ENCODE results near the gene SLC22A23. TPM values are rescaled to one million over a fixed set of nuclear protein-coding genes. Genes with fewer than 3 reads are reported as not detected.
A peak's percentile ranks its signal among the peaks of the same experiment; 100 is the strongest.

Gene SLC22A23
- total and polyA plus RNA-seq, 2 of the 4 experiments (the other 2 are of a cell fraction), result 0.72 to 1.6 TPM

DNA sequence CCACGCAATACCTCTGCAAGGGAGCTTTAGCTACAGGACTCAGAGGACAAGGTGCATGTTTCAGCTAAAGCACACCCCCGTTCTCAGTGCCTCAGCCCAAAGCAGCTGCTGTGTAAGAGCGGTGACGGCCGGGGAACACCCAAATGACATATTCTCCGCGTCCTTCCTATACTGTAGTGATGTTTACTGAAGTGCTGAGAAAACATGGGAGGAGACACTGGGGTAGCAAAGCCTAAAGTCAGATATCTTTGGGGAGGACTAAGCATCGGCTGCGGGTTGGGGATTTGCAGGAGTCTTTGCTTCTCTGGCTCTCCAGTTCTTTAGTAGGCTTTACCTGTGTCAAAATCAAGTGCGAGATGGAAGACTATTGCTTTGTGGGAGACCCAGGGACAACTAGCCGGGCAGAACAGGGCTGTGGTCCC, 1.7 kb downstream of the SLC22A23 start:
- ChIA-PET POLR2A (ENCODE audit: unreplicated experiment) (no interaction called here), CTCF (interaction anchor here (1.0 kb wide), 1 partner anchor 12 kb away, joined by 4 read pairs; no protein-coding TSS in a partner anchor)
- Histone ChIP-seq H3K9me3 (ENCODE audit: control insufficient read depth, insufficient read depth, low read length) (no peaks in the 10 kb centered on the region), H2AK9ac (replicated peaks; ENCODE audit: low read depth, low read length, poor library complexity) (peak overlapping the region; percentile 86), H3K4ac (ENCODE audit: low read depth, low read length) (no peak overlapping the region), H4K5ac (ENCODE audit: low read depth, low read length) (no peak overlapping the region), H3K9me1 (ENCODE audit: insufficient read depth, low read length) (no peaks in the 10 kb centered on the region), H2AFZ (replicated peaks; ENCODE audit: low read length, poor library complexity) (peak overlapping the region; percentile 81), H4K91ac (ENCODE audit: insufficient read depth, low read depth, low read length) (no peak overlapping the region), H3K4me2 (ENCODE audit: low read depth, low read length) (peak overlapping the region; percentile 22), H3K36me3 (ENCODE audit: control insufficient read depth, insufficient read depth, low read length) (no peaks in the 10 kb centered on the region), H2BK120ac (ENCODE audit: low read depth, low read length) (no peak overlapping the region), H4K20me1 (ENCODE audit: insufficient read depth, low read length) (0 out of 2 replicates have a peak, but pooled peaks cover 4% of the 10 kb centered on the region), H3K79me1 (ENCODE audit: low read depth in 1 of 2, low read length in 2 of 2) (no peaks in the 10 kb centered on the region), H4K8ac (ENCODE audit: low read depth in 2 of 2, low read length in 2 of 2) (no peak overlapping the region), H2BK15ac (ENCODE audit: low read depth, low read length) (no peak overlapping the region), H3K4me3 (ENCODE audit: insufficient read depth, low read depth, low read length) (no peak overlapping the region; the same call in 1 of the 2 replicates), H2AK5ac (ENCODE audit: low read depth, low read length) (no peak overlapping the region), H3K18ac (ENCODE audit: low read depth, low read length) (no peak overlapping the region), H3K27me3 (ENCODE audit: control insufficient read depth, insufficient read depth, low read length) (peaks cover 71% of the 10 kb centered on the region), H3K4me1 (ENCODE audit: control insufficient read depth, insufficient read depth, low read length) (peaks cover 2% of the 10 kb centered on the region; the same call in 1 of the 2 replicates), H2BK20ac (ENCODE audit: low read depth, low read length) (no peak overlapping the region), H3K23ac (ENCODE audit: low read depth, low read length) (no peak overlapping the region), H3K9ac (ENCODE audit: low read depth, low read length) (no peak overlapping the region), H3K56ac (ENCODE audit: extremely low read depth, insufficient read depth, low read length) (no peak overlapping the region), H3K14ac (replicated peaks; ENCODE audit: low read depth, low read length) (no peak overlapping the region), H3K27ac (ENCODE audit: insufficient read depth, low read length) (no peak overlapping the region), H2BK5ac (ENCODE audit: low read depth, low read length, poor library complexity, severe bottlenecking) (no peak overlapping the region)
- WGBS, 2 experiments (ENCODE audit: extremely low coverage in 2 of 2, insufficient read length in 1 of 2), result 40% methylated on average over 1 of the region's 11 CpGs; no CpG with 5 or more reads in 1 of the 2 experiments
- in situ Hi-C loops (cut with MboI; ENCODE audit: low sequenced_read_pairs), result no loop called here
- BruUV-seq (replicated peaks), result no TSS peak
- no peak for DNase-seq
- TF ChIP-seq BHLHE40 (IDR thresholded peaks at IDR 0.05; ENCODE audit: low read depth, low read length), result no peak
- no peak for TF ChIP-seq RCOR1 (IDR thresholded peaks at IDR 0.05; ENCODE audit: insufficient replicate concordance, low read length)
- no peak for TF ChIP-seq RAD21 (IDR thresholded peaks at IDR 0.05; ENCODE audit: low read length)
- TF ChIP-seq NFE2L2 (IDR thresholded peaks at IDR 0.05; ENCODE audit: low read depth, low read length), result no peak
- no peak for TF ChIP-seq MAFK (IDR thresholded peaks at IDR 0.05; ENCODE audit: low read depth, low read length)
- TF ChIP-seq, protein P1, sequence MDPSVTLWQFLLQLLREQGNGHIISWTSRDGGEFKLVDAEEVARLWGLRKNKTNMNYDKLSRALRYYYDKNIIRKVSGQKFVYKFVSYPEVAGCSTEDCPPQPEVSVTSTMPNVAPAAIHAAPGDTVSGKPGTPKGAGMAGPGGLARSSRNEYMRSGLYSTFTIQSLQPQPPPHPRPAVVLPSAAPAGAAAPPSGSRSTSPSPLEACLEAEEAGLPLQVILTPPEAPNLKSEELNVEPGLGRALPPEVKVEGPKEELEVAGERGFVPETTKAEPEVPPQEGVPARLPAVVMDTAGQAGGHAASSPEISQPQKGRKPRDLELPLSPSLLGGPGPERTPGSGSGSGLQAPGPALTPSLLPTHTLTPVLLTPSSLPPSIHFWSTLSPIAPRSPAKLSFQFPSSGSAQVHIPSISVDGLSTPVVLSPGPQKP (IDR thresholded peaks at IDR 0.05; ENCODE audit: borderline replicate concordance, low read depth, low read length), result no peak
- no peak for TF ChIP-seq SMC3 (IDR thresholded peaks at IDR 0.05; ENCODE audit: low read depth, low read length)
- TF ChIP-seq, protein P2, sequence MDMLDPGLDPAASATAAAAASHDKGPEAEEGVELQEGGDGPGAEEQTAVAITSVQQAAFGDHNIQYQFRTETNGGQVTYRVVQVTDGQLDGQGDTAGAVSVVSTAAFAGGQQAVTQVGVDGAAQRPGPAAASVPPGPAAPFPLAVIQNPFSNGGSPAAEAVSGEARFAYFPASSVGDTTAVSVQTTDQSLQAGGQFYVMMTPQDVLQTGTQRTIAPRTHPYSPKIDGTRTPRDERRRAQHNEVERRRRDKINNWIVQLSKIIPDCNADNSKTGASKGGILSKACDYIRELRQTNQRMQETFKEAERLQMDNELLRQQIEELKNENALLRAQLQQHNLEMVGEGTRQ (IDR thresholded peaks at IDR 0.05; ENCODE audit: low read depth, low read length), result no peak
- dilution Hi-C loops (cut with HindIII; ENCODE audit: low sequenced_read_pairs, unreplicated experiment), result no loop called here
- intact Hi-C loops (cut with micrococcal nuclease), result no loop called here
- no peak for ATAC-seq (ENCODE audit: low read depth)
